ENCODE data around the gene CHCHD6.

DNA sequence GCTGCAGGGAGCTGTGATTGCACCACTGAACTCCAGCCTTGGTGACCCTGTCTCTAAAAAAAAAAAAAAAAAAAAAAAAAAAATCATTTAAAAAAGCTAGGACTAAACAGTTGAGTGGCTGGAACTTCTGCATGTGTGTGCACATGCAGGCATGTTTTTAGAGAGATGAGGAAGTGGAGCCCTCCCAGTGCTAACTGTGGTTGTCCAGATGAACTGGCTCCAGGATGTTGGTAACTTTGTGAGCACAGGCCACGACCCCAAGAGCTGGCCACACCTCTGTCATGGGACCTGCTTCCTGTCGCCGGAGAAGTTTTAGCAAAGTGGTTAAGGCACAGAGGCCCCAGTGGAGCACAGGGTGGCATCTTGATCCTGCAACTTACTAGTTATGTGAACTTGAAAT, 27.0 kb downstream of the CHCHD6 start:
- TF ChIP-seq FOXM1 (IDR thresholded peaks at IDR 0.05; ENCODE audit: borderline replicate concordance) (no peak), BHLHE40 (IDR thresholded peaks at IDR 0.05; ENCODE audit: borderline replicate concordance) (no peak), ZNF384 (IDR thresholded peaks at IDR 0.05) (no peak), SP1 (IDR thresholded peaks at IDR 0.05) (no peak), ELF4 (IDR thresholded peaks at IDR 0.05) (no peak), HDGF (IDR thresholded peaks at IDR 0.05; ENCODE audit: borderline replicate concordance) (no peak), NFRKB (IDR thresholded peaks at IDR 0.05) (no peak), LEF1 (IDR thresholded peaks at IDR 0.05; ENCODE audit: borderline replicate concordance) (no peak), FOXA1 (IDR thresholded peaks at IDR 0.05) (no peak), CTBP1 (IDR thresholded peaks at IDR 0.05; ENCODE audit: borderline replicate concordance) (no peak), SUZ12 (IDR thresholded peaks at IDR 0.05) (no peak)
- TF ChIP-seq, protein P1, sequence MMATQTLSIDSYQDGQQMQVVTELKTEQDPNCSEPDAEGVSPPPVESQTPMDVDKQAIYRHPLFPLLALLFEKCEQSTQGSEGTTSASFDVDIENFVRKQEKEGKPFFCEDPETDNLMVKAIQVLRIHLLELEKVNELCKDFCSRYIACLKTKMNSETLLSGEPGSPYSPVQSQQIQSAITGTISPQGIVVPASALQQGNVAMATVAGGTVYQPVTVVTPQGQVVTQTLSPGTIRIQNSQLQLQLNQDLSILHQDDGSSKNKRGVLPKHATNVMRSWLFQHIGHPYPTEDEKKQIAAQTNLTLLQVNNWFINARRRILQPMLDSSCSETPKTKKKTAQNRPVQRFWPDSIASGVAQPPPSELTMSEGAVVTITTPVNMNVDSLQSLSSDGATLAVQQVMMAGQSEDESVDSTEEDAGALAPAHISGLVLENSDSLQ (IDR thresholded peaks at IDR 0.05): no peak

All from HEK293T (cell line).